ENCODE results near the gene KCNK1. TPM values are rescaled to one million over a fixed set of nuclear protein-coding genes. Genes with fewer than 3 reads are reported as not detected.

KCNK1 gene
- total RNA-seq, 1 experiment from 2014 or later: not detected

- Mint-ChIP-seq H3K36me3 (ENCODE audit: insufficient read depth, unreplicated experiment) (no peaks in the 10 kb centered on the region), H3K9me3 (ENCODE audit: unreplicated experiment) (no peaks in the 10 kb centered on the region), H3K4me1 (ENCODE audit: low read depth, unreplicated experiment) (no peaks in the 10 kb centered on the region), H3K4me3 (ENCODE audit: unreplicated experiment) (no peak overlapping the region), H3K27me3 (ENCODE audit: insufficient read depth, unreplicated experiment) (peaks cover 3% of the 10 kb centered on the region), H3K27ac (ENCODE audit: unreplicated experiment) (no peak overlapping the region)
- no TSS peak for BruUV-seq (replicated peaks)
- intact Hi-C loops (cut with micrococcal nuclease; ENCODE audit: unreplicated experiment): no loop called here
- no peaks in the 10 kb centered on the region for H3K36me3 ChIP-seq (ENCODE audit: control insufficient read depth, insufficient read depth, low read length)
- no peaks in the 10 kb centered on the region for H3K27me3 ChIP-seq (replicated peaks; ENCODE audit: control insufficient read depth, insufficient read depth, low read length)
- ChIA-PET CTCF (no interaction called here), POLR2A (no interaction called here)
- DNase-seq: no peak
- no peak for TF ChIP-seq CTCF (IDR thresholded peaks at IDR 0.05; ENCODE audit: insufficient read depth in 1 of 2, low read depth in 1 of 2, low read length in 1 of 2, severe bottlenecking in 1 of 2, unreplicated experiment in 1 of 2)
- no peak overlapping the region for H3K4me3 ChIP-seq (ENCODE audit: low read depth, low read length)
- no peaks in the 10 kb centered on the region for H3K4me1 ChIP-seq
- no peaks in the 10 kb centered on the region for H3K9me3 ChIP-seq
These were observed 100.8 kb downstream of the KCNK1 start for GRCh38 chr1:233714631-233715217.

- DNase-seq: no peak
- CTCF ChIA-PET: no interaction called here
- no peaks in the 10 kb centered on the region for H3K9me3 ChIP-seq
- no peaks in the 10 kb centered on the region for H3K4me1 ChIP-seq
- Mint-ChIP-seq H3K27ac (ENCODE audit: unreplicated experiment) (no peak overlapping the region), H3K36me3 (ENCODE audit: insufficient read depth, unreplicated experiment) (no peaks in the 10 kb centered on the region), H3K27me3 (ENCODE audit: insufficient read depth, unreplicated experiment) (peaks cover 6% of the 10 kb centered on the region), H3K4me1 (ENCODE audit: low read depth, unreplicated experiment) (no peaks in the 10 kb centered on the region), H3K4me3 (ENCODE audit: unreplicated experiment) (no peak overlapping the region), H3K9me3 (ENCODE audit: unreplicated experiment) (no peaks in the 10 kb centered on the region)
- H3K4me3 ChIP-seq (ENCODE audit: low read depth, low read length): no peak overlapping the region
- no peaks in the 10 kb centered on the region for H3K36me3 ChIP-seq (ENCODE audit: control insufficient read depth, insufficient read depth, low read length)
- POLR2A ChIA-PET: no interaction called here
- TF ChIP-seq CTCF (IDR thresholded peaks at IDR 0.05; ENCODE audit: insufficient read depth in 1 of 2, low read depth in 1 of 2, low read length in 1 of 2, severe bottlenecking in 1 of 2, unreplicated experiment in 1 of 2): no peak
- H3K27me3 ChIP-seq (replicated peaks; ENCODE audit: control insufficient read depth, insufficient read depth, low read length): no peaks in the 10 kb centered on the region
- BruUV-seq (replicated peaks): no TSS peak
- intact Hi-C loops (cut with micrococcal nuclease; ENCODE audit: unreplicated experiment): no loop called here
These were observed 104.2 kb downstream of the KCNK1 start for GRCh38 chr1:233718057-233718456.

GRCh38 chr1:233719655-233720341 lies 105.9 kb downstream of the KCNK1 start:
- Mint-ChIP-seq H3K4me1 (ENCODE audit: low read depth, unreplicated experiment) (no peaks in the 10 kb centered on the region), H3K27me3 (ENCODE audit: insufficient read depth, unreplicated experiment) (peaks cover 3% of the 10 kb centered on the region), H3K9me3 (ENCODE audit: unreplicated experiment) (no peaks in the 10 kb centered on the region), H3K27ac (ENCODE audit: unreplicated experiment) (no peak overlapping the region), H3K36me3 (ENCODE audit: insufficient read depth, unreplicated experiment) (no peaks in the 10 kb centered on the region), H3K4me3 (ENCODE audit: unreplicated experiment) (no peak overlapping the region)
- no peak for DNase-seq
- Histone ChIP-seq H3K27me3 (replicated peaks; ENCODE audit: control insufficient read depth, insufficient read depth, low read length) (no peaks in the 10 kb centered on the region), H3K4me3 (ENCODE audit: low read depth, low read length) (no peak overlapping the region), H3K4me1 (no peaks in the 10 kb centered on the region), H3K36me3 (ENCODE audit: control insufficient read depth, insufficient read depth, low read length) (no peaks in the 10 kb centered on the region), H3K9me3 (no peaks in the 10 kb centered on the region)
- CTCF ChIA-PET: no interaction called here
- intact Hi-C loops (cut with micrococcal nuclease; ENCODE audit: unreplicated experiment): no loop called here
- POLR2A ChIA-PET: no interaction called here
- TF ChIP-seq CTCF (IDR thresholded peaks at IDR 0.05; ENCODE audit: insufficient read depth in 1 of 2, low read depth in 1 of 2, low read length in 1 of 2, severe bottlenecking in 1 of 2, unreplicated experiment in 1 of 2): no peak
- no TSS peak for BruUV-seq (replicated peaks)
